SK-N-SH treated with all-trans-retinoic acid at 6 μM for 48 hours (cell line): ENCODE results near the gene GJA3.
"Not testable (repeated sequence)": the region's sequence is repeated elsewhere in the genome, so short reads cannot be mapped to it uniquely, and the experiment has no call there.

Experiments used
- ATAC-seq: fragments of 200-7000 bp; cut with Tn5 transposase; 3 replicates; pipeline ENCODE4 v1.9.1; 2020; ENCODE audit warnings: mild to moderate bottlenecking, moderate library complexity
- ARNTL ChIP-seq: fragments of 450-650 bp; formaldehyde crosslinking; IDR thresholded peaks from 2 replicates; pipeline ENCODE4 v1.5.0; 2020; ENCODE audit warnings: low read depth, mild to moderate bottlenecking, moderate library complexity, borderline replicate concordance
- BACH2 ChIP-seq: fragments of 250-450 bp; sonication (Bioruptor Pico); IDR thresholded peaks from 2 replicates; pipeline ENCODE4 v1.9.0; 2021; ENCODE audit warnings: mild to moderate bottlenecking, borderline replicate concordance
- ESRRG ChIP-seq: fragments of 250-450 bp; sonication (Bioruptor Pico); IDR thresholded peaks from 2 replicates; pipeline ENCODE4 v1.6.1; 2021; ENCODE audit warnings: mild to moderate bottlenecking
- GLIS3 ChIP-seq: fragments of 250-450 bp; sonication (Bioruptor Pico); IDR thresholded peaks from 2 replicates; pipeline ENCODE4 v1.5.0; 2020; ENCODE audit warnings: mild to moderate bottlenecking, moderate library complexity
- ISL1 ChIP-seq: fragments of 250-450 bp; sonication (Bioruptor Pico); IDR thresholded peaks from 2 replicates; pipeline ENCODE4 v2.1.2; 2022; ENCODE audit warnings: mild to moderate bottlenecking, moderate library complexity
- PATZ1 ChIP-seq: fragments of 250-450 bp; sonication (Bioruptor Pico); IDR thresholded peaks from 2 replicates; pipeline ENCODE4 v1.8.0; 2020; ENCODE audit warnings: mild to moderate bottlenecking, moderate library complexity, borderline replicate concordance
- PPARA ChIP-seq: fragments of 250-450 bp; sonication (Bioruptor Pico); IDR thresholded peaks from 2 replicates; pipeline ENCODE4 v1.5.0; 2020; ENCODE audit warnings: mild to moderate bottlenecking, borderline replicate concordance
- RARB ChIP-seq: fragments of 250-450 bp; sonication (Bioruptor Pico); IDR thresholded peaks from 2 replicates; pipeline ENCODE4 v1.8.0; 2021; ENCODE audit warnings: mild to moderate bottlenecking, moderate library complexity
- SNAI2 ChIP-seq: fragments of 250-450 bp; sonication (Bioruptor Pico); IDR thresholded peaks from 2 replicates; pipeline ENCODE4 v1.5.0; 2020; ENCODE audit warnings: mild to moderate bottlenecking, moderate library complexity
- TOX ChIP-seq: fragments of 250-450 bp; sonication (Bioruptor Pico); IDR thresholded peaks from 2 replicates; pipeline ENCODE4 v1.8.0; 2021; ENCODE audit warnings: mild to moderate bottlenecking, moderate library complexity, borderline replicate concordance
- ZC3H10 ChIP-seq: fragments of 250-450 bp; sonication (Bioruptor Pico); IDR thresholded peaks from 2 replicates; pipeline ENCODE4 v1.5.1; 2021; ENCODE audit warnings: mild to moderate bottlenecking, moderate library complexity
- ZFP30 ChIP-seq: fragments of 450-650 bp; formaldehyde crosslinking; IDR thresholded peaks from 2 replicates; pipeline ENCODE4 v1.5.0; 2022; ENCODE audit warnings: mild to moderate bottlenecking, moderate library complexity
- ZNF70 ChIP-seq: fragments of 450-650 bp; formaldehyde crosslinking; IDR thresholded peaks from 2 replicates; pipeline ENCODE4 v1.5.0; 2020; ENCODE audit warnings: mild to moderate bottlenecking, moderate library complexity
- TF ChIP-seq, protein P1 (sequence below): fragments of 250-450 bp; sonication (Bioruptor Pico); IDR thresholded peaks from 2 replicates; pipeline ENCODE4 v1.5.1; 2020; ENCODE audit warnings: low read depth, mild to moderate bottlenecking, moderate library complexity
- TF ChIP-seq, protein P2 (sequence below): fragments of 250-450 bp; sonication (Bioruptor Pico); IDR thresholded peaks from 2 replicates; pipeline ENCODE4 v1.8.0; 2021; ENCODE audit warnings: low read depth, mild to moderate bottlenecking, moderate library complexity, borderline replicate concordance
- TF ChIP-seq, protein P3 (sequence below): fragments of 250-450 bp; sonication (Bioruptor Pico); IDR thresholded peaks from 2 replicates; pipeline ENCODE4 v1.5.0; 2020; ENCODE audit warnings: mild to moderate bottlenecking, moderate library complexity
- TF ChIP-seq, protein P4 (sequence below): fragments of 250-450 bp; sonication (Bioruptor Pico); IDR thresholded peaks from 2 replicates; pipeline ENCODE4 v1.5.1; 2021; ENCODE audit warnings: mild to moderate bottlenecking, moderate library complexity

GJA3 gene

GRCh38 chr13:20159646-20160305, 1.1 kb downstream of the GJA3 start (continued):
- TF ChIP-seq, protein P1, sequence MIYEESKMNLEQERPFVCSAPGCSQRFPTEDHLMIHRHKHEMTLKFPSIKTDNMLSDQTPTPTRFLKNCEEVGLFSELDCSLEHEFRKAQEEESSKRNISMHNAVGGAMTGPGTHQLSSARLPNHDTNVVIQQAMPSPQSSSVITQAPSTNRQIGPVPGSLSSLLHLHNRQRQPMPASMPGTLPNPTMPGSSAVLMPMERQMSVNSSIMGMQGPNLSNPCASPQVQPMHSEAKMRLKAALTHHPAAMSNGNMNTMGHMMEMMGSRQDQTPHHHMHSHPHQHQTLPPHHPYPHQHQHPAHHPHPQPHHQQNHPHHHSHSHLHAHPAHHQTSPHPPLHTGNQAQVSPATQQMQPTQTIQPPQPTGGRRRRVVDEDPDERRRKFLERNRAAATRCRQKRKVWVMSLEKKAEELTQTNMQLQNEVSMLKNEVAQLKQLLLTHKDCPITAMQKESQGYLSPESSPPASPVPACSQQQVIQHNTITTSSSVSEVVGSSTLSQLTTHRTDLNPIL = no peak

GRCh38 chr13:20157151-20157796, 3.6 kb downstream of the GJA3 start:
- ATAC-seq = no peak
- no peak for TF ChIP-seq ARNTL (CRISPR knock-in tag)
- TF ChIP-seq, protein P2, sequence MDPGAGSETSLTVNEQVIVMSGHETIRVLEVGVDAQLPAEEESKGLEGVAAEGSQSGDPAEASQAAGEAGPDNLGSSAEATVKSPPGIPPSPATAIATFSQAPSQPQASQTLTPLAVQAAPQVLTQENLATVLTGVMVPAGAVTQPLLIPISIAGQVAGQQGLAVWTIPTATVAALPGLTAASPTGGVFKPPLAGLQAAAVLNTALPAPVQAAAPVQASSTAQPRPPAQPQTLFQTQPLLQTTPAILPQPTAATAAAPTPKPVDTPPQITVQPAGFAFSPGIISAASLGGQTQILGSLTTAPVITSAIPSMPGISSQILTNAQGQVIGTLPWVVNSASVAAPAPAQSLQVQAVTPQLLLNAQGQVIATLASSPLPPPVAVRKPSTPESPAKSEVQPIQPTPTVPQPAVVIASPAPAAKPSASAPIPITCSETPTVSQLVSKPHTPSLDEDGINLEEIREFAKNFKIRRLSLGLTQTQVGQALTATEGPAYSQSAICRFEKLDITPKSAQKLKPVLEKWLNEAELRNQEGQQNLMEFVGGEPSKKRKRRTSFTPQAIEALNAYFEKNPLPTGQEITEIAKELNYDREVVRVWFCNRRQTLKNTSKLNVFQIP (CRISPR knock-in tag) = no peak
- no peak for TF ChIP-seq GLIS3 (CRISPR knock-in tag)
- no peak for TF ChIP-seq PPARA (CRISPR knock-in tag)
- TF ChIP-seq, protein P1 = no peak
- no peak for TF ChIP-seq PATZ1 (CRISPR knock-in tag)
- TF ChIP-seq ZFP30 (CRISPR knock-in tag) = no peak
- TF ChIP-seq ESRRG = no peak
- TF ChIP-seq BACH2 = no peak
- TF ChIP-seq ZNF70 (CRISPR knock-in tag) = no peak
- TF ChIP-seq, protein P3, sequence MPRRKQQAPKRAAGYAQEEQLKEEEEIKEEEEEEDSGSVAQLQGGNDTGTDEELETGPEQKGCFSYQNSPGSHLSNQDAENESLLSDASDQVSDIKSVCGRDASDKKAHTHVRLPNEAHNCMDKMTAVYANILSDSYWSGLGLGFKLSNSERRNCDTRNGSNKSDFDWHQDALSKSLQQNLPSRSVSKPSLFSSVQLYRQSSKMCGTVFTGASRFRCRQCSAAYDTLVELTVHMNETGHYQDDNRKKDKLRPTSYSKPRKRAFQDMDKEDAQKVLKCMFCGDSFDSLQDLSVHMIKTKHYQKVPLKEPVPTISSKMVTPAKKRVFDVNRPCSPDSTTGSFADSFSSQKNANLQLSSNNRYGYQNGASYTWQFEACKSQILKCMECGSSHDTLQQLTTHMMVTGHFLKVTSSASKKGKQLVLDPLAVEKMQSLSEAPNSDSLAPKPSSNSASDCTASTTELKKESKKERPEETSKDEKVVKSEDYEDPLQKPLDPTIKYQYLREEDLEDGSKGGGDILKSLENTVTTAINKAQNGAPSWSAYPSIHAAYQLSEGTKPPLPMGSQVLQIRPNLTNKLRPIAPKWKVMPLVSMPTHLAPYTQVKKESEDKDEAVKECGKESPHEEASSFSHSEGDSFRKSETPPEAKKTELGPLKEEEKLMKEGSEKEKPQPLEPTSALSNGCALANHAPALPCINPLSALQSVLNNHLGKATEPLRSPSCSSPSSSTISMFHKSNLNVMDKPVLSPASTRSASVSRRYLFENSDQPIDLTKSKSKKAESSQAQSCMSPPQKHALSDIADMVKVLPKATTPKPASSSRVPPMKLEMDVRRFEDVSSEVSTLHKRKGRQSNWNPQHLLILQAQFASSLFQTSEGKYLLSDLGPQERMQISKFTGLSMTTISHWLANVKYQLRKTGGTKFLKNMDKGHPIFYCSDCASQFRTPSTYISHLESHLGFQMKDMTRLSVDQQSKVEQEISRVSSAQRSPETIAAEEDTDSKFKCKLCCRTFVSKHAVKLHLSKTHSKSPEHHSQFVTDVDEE (CRISPR knock-in tag) = no peak

- TF ChIP-seq PPARA (CRISPR knock-in tag) (no peak), ISL1 (CRISPR knock-in tag) (no peak), ZC3H10 (CRISPR knock-in tag) (no peak), ESRRG (no peak), RARB (CRISPR knock-in tag) (no peak), TOX (CRISPR knock-in tag) (no peak), ZNF70 (CRISPR knock-in tag) (no peak), SNAI2 (no peak)
- TF ChIP-seq, protein P4, sequence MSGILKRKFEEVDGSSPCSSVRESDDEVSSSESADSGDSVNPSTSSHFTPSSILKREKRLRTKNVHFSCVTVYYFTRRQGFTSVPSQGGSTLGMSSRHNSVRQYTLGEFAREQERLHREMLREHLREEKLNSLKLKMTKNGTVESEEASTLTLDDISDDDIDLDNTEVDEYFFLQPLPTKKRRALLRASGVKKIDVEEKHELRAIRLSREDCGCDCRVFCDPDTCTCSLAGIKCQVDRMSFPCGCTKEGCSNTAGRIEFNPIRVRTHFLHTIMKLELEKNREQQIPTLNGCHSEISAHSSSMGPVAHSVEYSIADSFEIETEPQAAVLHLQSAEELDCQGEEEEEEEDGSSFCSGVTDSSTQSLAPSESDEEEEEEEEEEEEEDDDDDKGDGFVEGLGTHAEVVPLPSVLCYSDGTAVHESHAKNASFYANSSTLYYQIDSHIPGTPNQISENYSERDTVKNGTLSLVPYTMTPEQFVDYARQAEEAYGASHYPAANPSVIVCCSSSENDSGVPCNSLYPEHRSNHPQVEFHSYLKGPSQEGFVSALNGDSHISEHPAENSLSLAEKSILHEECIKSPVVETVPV (CRISPR knock-in tag) = no peak
- TF ChIP-seq, protein P2 (CRISPR knock-in tag) = no peak
- no peak for ATAC-seq
Measured at GRCh38 chr13:20156702-20157101, 4.2 kb downstream of the GJA3 start.

DNA sequence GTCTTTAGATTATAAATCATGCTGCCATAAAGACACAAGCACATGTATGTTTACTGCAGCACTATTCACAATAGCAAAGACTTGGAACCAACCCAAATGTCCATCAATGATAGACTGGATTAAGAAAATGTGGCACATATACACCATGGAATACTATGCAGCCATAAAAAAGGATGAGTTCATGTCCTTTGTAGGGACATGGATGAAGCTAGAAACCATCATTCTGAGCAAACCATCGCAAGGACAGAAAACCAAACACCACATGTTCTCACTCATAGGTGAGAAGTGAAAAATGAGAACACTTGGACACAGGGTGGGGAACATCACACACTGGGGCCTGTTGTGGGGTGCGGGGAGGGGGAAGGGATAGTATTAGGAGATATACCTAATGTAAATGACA, 7.6 kb downstream of the GJA3 start:
- ATAC-seq = not testable (repeated sequence)
